Astrocyte (in vitro differentiated cells and primary cell): ENCODE results near the gene MCM7. TPM values are rescaled to one million over a fixed set of nuclear protein-coding genes. Genes with fewer than 3 reads are reported as not detected.

Experiments
- DNase-seq: peaks from one replicate; pipeline ENCODE4 v3.0.0-alpha.2; 2010; ENCODE audit warnings: low read depth
- FAIRE-seq: peaks from 2 replicates; lab custom pipeline; 2011; peaks lifted over from hg19 to GRCh38; lab: Jason Lieb, UNC
- H2AFZ ChIP-seq: 2 replicates; pipeline ENCODE4 v1.6.0; 2012; ENCODE audit warnings: low read depth, low read length, inconsistent platforms
- H3K27ac ChIP-seq: 2 replicates; pipeline ENCODE4 v1.5.1; 2011; ENCODE audit warnings: low read depth, low read length, inconsistent platforms
- H3K27me3 ChIP-seq: 2 replicates; pipeline ENCODE4 v1.6.0; 2011; ENCODE audit warnings: low read length, inconsistent platforms; ENCODE audit not compliant: insufficient read depth
- H3K36me3 ChIP-seq: 2 replicates; pipeline ENCODE4 v1.5.1; 2011; ENCODE audit warnings: low read length, inconsistent platforms; ENCODE audit not compliant: insufficient read depth
- H3K4me1 ChIP-seq: 2 replicates; pipeline ENCODE4 v1.5.1; 2011; ENCODE audit warnings: low read length, inconsistent platforms; ENCODE audit not compliant: insufficient read depth
- H3K4me2 ChIP-seq: 2 replicates; pipeline ENCODE4 v1.6.0; 2012; ENCODE audit warnings: low read length, inconsistent platforms
- H3K4me3 ChIP-seq: 2 replicates; pipeline ENCODE4 v1.5.1; 2011; ENCODE audit warnings: low read depth, mild to moderate bottlenecking, low read length, inconsistent platforms; ENCODE audit not compliant: insufficient read depth
- H3K79me2 ChIP-seq: 2 replicates; pipeline ENCODE4 v1.6.0; 2012; ENCODE audit warnings: mild to moderate bottlenecking, low read length, inconsistent platforms; ENCODE audit not compliant: insufficient read depth
- H3K9ac ChIP-seq: 2 replicates; pipeline ENCODE4 v1.6.0; 2012; ENCODE audit warnings: mild to moderate bottlenecking, low read length, inconsistent platforms
- H3K9me3 ChIP-seq: 2 replicates; pipeline ENCODE4 v1.5.1; 2012; ENCODE audit warnings: low read depth, mild to moderate bottlenecking, low read length, inconsistent platforms; ENCODE audit not compliant: insufficient read depth
- H4K20me1 ChIP-seq: 2 replicates; pipeline ENCODE4 v1.6.0; 2012; ENCODE audit warnings: low read length, inconsistent platforms; ENCODE audit not compliant: insufficient read depth
- H3K27ac Mint-ChIP-seq: one replicate; pipeline ENCODE4 v1.8.0; 2021; ENCODE audit warnings: mild to moderate bottlenecking, mixed read lengths; ENCODE audit not compliant: unreplicated experiment
- H3K27me3 Mint-ChIP-seq: one replicate; pipeline ENCODE4 v1.8.0; 2021; ENCODE audit warnings: low read depth, mixed read lengths; ENCODE audit not compliant: unreplicated experiment
- H3K36me3 Mint-ChIP-seq: one replicate; pipeline ENCODE4 v1.8.0; 2021; ENCODE audit warnings: low read depth, mixed read lengths; ENCODE audit not compliant: unreplicated experiment
- H3K4me1 Mint-ChIP-seq: one replicate; pipeline ENCODE4 v1.8.0; 2021; ENCODE audit warnings: low read depth, mixed read lengths; ENCODE audit not compliant: unreplicated experiment
- H3K4me3 Mint-ChIP-seq: one replicate; pipeline ENCODE4 v1.8.0; 2021; ENCODE audit warnings: mild to moderate bottlenecking, moderate library complexity, mixed read lengths; ENCODE audit not compliant: unreplicated experiment
- H3K9me3 Mint-ChIP-seq: one replicate; pipeline ENCODE4 v1.8.0; 2021; ENCODE audit warnings: mild to moderate bottlenecking, mixed read lengths; ENCODE audit not compliant: unreplicated experiment
- EZH2 ChIP-seq: IDR thresholded peaks from 2 replicates; pipeline ENCODE4 v1.6.1; 2012; ENCODE audit warnings: mild to moderate bottlenecking, low read length, inconsistent platforms; ENCODE audit not compliant: insufficient read depth
- total RNA-seq: library from RNA; stranded (reverse); gene quantifications from 2 replicates; pipeline ENCODE4 v1.2.1, GENCODE V29; 2021
- TF ChIP-seq, protein P1 (sequence below): IDR thresholded peaks from 2 replicates; pipeline ENCODE4 v1.5.1; 2011; ENCODE audit warnings: low read depth, mild to moderate bottlenecking, inconsistent platforms, low read length, moderate library complexity; ENCODE audit not compliant: insufficient read depth

Gene MCM7
- total RNA-seq, 1 donor from 2014 or later, result 55.2 TPM

DNA sequence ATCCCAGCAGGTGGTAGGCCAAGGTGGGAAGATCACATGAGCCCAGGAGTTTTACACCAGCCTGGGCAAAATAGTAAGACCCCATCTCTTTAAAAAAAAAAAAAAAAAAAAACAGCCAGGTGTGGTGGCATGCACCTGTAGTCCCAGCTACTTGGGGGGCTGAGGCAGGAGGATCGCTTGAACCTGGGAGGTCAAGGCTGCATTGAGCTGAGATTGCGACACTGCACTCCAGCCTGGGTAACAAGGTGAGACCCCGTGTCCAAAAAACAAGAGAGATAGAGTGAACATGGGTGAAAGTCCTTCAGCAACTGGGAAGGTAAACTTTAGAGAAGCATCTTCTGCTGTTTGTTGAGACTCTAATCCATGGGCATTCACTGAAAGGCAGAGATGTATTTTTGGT, 41.3 kb upstream of the MCM7 start:
- Mint-ChIP-seq H3K27me3 (peaks cover 2% of the 10 kb centered on the region), H3K9me3 (no peaks in the 10 kb centered on the region)
- no peak for FAIRE-seq

DNA sequence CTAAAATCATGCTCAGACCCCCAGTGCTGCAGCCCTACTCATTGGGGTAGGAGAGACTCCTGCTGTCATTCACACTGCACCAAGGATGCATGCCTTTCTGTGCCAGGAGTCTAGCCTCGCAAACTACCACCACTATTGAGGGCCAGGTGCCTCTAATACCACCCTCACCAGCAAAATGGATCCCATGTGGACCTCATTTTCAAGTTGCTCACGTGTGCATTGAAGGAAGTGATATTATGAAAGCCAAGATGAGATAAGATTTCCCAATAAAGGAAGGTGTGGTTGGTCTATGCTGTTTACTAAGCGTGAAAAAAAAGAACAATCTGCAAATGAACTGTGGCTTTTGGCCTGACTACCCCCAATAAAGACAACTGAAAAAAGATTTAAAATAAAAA, 40.4 kb upstream of the MCM7 start:
- no peak overlapping the region for H3K9ac ChIP-seq
- peaks cover 2% of the 10 kb centered on the region for H3K27me3 Mint-ChIP-seq
- no peak overlapping the region for H3K27ac Mint-ChIP-seq
- no peaks in the 10 kb centered on the region for H4K20me1 ChIP-seq
- H3K4me1 Mint-ChIP-seq, result peaks cover 2% of the 10 kb centered on the region
- no peaks in the 10 kb centered on the region for H3K79me2 ChIP-seq
- H2AFZ ChIP-seq, result no peak overlapping the region
- no peak overlapping the region for H3K4me2 ChIP-seq
- no peaks in the 10 kb centered on the region for H3K9me3 ChIP-seq
- DNase-seq (no peak), FAIRE-seq (no peak)
- H3K4me1 ChIP-seq, result no peaks in the 10 kb centered on the region
- H3K27ac ChIP-seq, result no peak overlapping the region
- H3K27me3 ChIP-seq, result no peaks in the 10 kb centered on the region
- H3K36me3 ChIP-seq, result no peaks in the 10 kb centered on the region
- no peaks in the 10 kb centered on the region for H3K9me3 Mint-ChIP-seq
- no peak overlapping the region for H3K4me3 ChIP-seq
- no peak overlapping the region for H3K4me3 Mint-ChIP-seq
- no peaks in the 10 kb centered on the region for H3K36me3 Mint-ChIP-seq
- no peak for TF ChIP-seq EZH2
- TF ChIP-seq, protein P1, sequence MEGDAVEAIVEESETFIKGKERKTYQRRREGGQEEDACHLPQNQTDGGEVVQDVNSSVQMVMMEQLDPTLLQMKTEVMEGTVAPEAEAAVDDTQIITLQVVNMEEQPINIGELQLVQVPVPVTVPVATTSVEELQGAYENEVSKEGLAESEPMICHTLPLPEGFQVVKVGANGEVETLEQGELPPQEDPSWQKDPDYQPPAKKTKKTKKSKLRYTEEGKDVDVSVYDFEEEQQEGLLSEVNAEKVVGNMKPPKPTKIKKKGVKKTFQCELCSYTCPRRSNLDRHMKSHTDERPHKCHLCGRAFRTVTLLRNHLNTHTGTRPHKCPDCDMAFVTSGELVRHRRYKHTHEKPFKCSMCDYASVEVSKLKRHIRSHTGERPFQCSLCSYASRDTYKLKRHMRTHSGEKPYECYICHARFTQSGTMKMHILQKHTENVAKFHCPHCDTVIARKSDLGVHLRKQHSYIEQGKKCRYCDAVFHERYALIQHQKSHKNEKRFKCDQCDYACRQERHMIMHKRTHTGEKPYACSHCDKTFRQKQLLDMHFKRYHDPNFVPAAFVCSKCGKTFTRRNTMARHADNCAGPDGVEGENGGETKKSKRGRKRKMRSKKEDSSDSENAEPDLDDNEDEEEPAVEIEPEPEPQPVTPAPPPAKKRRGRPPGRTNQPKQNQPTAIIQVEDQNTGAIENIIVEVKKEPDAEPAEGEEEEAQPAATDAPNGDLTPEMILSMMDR, result no peak

More for the DNA sequence above, 41.3 kb upstream of the MCM7 start:
- no peak overlapping the region for H3K27ac ChIP-seq
- H3K27me3 ChIP-seq, result no peaks in the 10 kb centered on the region
- DNase-seq, result no peak
- H3K36me3 ChIP-seq, result no peaks in the 10 kb centered on the region
- Mint-ChIP-seq H3K27ac (no peak overlapping the region), H3K4me1 (peaks cover 2% of the 10 kb centered on the region), H3K36me3 (no peaks in the 10 kb centered on the region), H3K4me3 (no peak overlapping the region)
- H2AFZ ChIP-seq, result no peak overlapping the region
- H4K20me1 ChIP-seq, result no peaks in the 10 kb centered on the region
- TF ChIP-seq, protein P1, result no peak
- no peak for TF ChIP-seq EZH2
- no peak overlapping the region for H3K4me3 ChIP-seq
- H3K4me2 ChIP-seq, result no peak overlapping the region
- H3K9ac ChIP-seq, result no peak overlapping the region
- H3K79me2 ChIP-seq, result no peaks in the 10 kb centered on the region
- H3K4me1 ChIP-seq, result no peaks in the 10 kb centered on the region
- no peaks in the 10 kb centered on the region for H3K9me3 ChIP-seq

DNA sequence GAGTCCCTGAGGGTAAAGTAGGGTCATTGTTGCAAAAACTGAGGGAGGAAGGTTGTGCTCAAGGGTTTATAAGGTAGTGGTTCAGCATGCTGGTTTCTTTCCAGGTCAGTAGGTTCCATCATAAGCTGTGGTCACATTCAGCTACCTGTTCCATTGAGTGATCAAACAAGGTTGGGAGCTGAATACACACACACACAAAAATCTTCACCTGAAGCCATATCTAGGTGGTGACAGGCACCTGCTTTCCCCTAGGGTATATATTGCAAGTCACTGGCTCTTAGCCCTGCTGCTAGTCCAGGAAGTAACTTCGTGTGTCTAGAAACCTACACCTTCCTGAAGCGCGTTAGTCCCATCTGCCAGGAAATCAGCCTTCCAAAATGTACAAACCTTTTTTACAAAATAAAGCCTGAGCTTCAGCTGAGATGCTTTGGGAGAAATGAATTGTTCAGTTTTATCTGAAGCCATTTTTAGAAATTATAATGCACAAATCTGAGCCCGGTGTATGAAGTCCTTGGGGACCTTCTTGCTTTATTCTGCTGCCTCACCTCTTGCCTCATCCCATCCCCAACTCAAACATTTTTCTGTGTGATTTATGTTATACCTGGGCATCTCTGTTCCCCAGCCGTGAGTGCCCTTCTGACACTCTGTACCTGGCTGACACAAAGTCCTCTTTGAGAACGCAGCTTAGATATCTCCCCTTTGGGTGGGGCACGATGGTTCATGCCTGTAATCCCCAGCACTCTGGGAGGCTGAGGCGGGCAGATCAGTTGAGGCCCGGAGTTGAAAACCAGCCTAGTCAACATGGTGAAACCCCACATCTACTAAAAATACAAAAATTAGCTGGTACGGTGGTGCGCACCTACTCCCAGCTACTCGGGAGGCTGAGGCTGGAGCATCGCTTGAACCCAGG, 36.9 kb upstream of the MCM7 start:
- H3K27me3 Mint-ChIP-seq, result peaks cover 9% of the 10 kb centered on the region
- no peaks in the 10 kb centered on the region for H3K9me3 Mint-ChIP-seq
- Histone ChIP-seq H3K9ac (no peak overlapping the region), H3K4me3 (no peak overlapping the region), H3K4me2 (no peak overlapping the region), H3K27me3 (peaks cover 2% of the 10 kb centered on the region), H2AFZ (no peak overlapping the region), H3K4me1 (no peaks in the 10 kb centered on the region), H3K79me2 (no peaks in the 10 kb centered on the region), H3K36me3 (no peaks in the 10 kb centered on the region), H3K27ac (no peak overlapping the region), H3K9me3 (no peaks in the 10 kb centered on the region), H4K20me1 (no peaks in the 10 kb centered on the region)
- H3K4me1 Mint-ChIP-seq, result peaks cover 2% of the 10 kb centered on the region
- no peak for TF ChIP-seq EZH2
- TF ChIP-seq, protein P1, result no peak
- FAIRE-seq (no peak), DNase-seq (no peak)
- H3K36me3 Mint-ChIP-seq, result no peaks in the 10 kb centered on the region
- H3K4me3 Mint-ChIP-seq, result no peak overlapping the region
- H3K27ac Mint-ChIP-seq, result no peak overlapping the region
